Endometrium (tissue), 2 donors: Measurements from ENCODE around the gene FAM53A.

Experiments used
- FAIRE-seq: peaks from 2 replicates; lab custom pipeline; 2012; peaks lifted over from hg19 to GRCh38; lab: Jason Lieb, UNC
- donor health status: control.
- donor health status: control.

The FAM53A gene

DNA sequence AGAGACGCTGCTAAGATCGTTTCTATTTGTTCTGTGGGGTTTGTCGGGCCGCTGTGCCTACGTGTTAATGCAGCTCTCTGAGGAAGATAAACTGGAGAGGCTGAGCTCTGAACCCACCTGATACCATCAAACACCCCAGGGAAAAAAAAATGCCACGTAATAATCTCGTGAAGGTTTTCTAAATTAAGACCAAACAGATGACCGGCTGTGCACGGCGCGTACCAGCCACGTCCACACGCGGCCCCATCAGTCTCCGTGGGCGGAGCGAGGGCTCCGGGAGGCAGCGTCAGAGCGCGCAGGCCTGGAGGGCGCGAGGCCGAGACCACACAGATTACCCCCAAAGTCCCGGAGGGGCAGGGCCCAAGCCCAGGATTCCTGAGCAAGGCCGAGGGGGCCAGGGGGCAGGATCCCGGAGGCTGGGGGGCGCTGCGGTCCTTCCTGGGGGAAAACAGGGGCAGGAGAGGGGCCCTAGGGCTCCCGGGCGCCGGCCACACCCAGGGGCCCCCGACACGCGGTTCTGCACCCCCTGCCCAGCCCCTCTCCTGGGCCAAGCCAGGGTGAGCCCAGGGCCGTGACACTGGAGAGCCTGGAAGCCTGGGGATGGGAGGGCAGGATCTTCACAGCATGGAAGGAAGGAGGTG is 91.9 kb downstream of the FAM53A start:
- FAIRE-seq: no peak

DNA sequence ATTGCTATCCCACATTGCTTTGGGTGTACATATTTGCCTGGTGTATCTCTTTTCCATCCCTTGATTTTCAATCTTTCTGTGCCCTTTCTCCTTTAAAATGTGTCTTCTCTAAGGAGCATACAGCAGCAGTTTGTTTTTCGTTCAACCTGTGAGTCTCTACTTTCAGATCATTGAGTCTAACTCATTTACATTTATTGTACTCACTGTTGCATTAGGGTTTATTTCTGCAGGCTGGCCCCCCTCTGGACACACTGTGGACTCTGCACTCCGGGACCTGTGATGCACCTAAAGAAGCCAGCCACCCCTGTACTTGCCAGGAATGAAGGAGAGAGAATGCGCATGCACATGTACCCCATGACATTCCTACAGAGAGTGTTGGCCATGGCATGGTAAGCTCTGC is 93.0 kb downstream of the FAM53A start:
- FAIRE-seq: no peak

GRCh38 chr4:1590244-1590643 is 93.9 kb downstream of the FAM53A start:
- FAIRE-seq: no peak
